Sigmoid colon (tissue), 7 donors: ENCODE results near the gene ESR2. TPM values are rescaled to one million over a fixed set of nuclear protein-coding genes. Genes with fewer than 3 reads are reported as not detected.

Experiments
- DNase-seq: peaks from one replicate; pipeline ENCODE4 v3.0.0-alpha.2; 2019
- H3K27ac ChIP-seq, 4 donors: fragments of 200-600 bp; sonication (generic); one replicate each; pipeline ENCODE4 v1.5.1; 2016 to 2019; ENCODE audit warnings: mild to moderate bottlenecking in 1 of 4
- H3K27me3 ChIP-seq, 3 donors: fragments of 200-600 bp; sonication (generic); one replicate each; pipeline ENCODE4 v1.5.1; 2019; ENCODE audit warnings: mild to moderate bottlenecking in 1 of 3
- H3K36me3 ChIP-seq, 4 donors: fragments of 200-600 bp; sonication (generic); one replicate each; pipeline ENCODE4 v1.5.1; 2016 to 2019
- H3K4me1 ChIP-seq, 4 donors: fragments of 200-600 bp; sonication (generic); one replicate each; pipeline ENCODE4 v1.5.1; 2017 to 2019
- H3K4me3 ChIP-seq, 4 donors: fragments of 200-600 bp; sonication (generic); one replicate each; pipeline ENCODE4 v1.5.1; 2017 to 2019; ENCODE audit warnings: mild to moderate bottlenecking in 2 of 4, moderate library complexity in 1 of 4
- H3K9me3 ChIP-seq, 4 donors: fragments of 200-600 bp in 3 of 4; sonication (generic) in 3 of 4; one replicate each; pipeline versions ENCODE4 v1.5.1 to v1.6.1; 2013 to 2019
- CTCF ChIP-seq, 4 experiments: fragments of 450-650 bp in 3 of 4; fragments of 200-600 bp in 1 of 4; IDR thresholded peaks; one replicate each; pipeline ENCODE4 v1.5.1; 2016 to 2019; ENCODE audit warnings: antibody characterized with exemption in 4 of 4, mild to moderate bottlenecking in 3 of 4, moderate library complexity in 2 of 4
- EP300 ChIP-seq, 4 donors: sonication (generic); formaldehyde crosslinking; IDR thresholded peaks; one replicate each; pipeline ENCODE4 v1.6.1; 2017; ENCODE audit warnings: antibody characterized with exemption in 4 of 4
- POLR2A ChIP-seq, 2 donors: fragments of 450-650 bp; IDR thresholded peaks; one replicate each; pipeline ENCODE4 v1.6.1; 2016; ENCODE audit warnings: antibody characterized with exemption in 2 of 2, mild to moderate bottlenecking in 2 of 2, moderate library complexity in 2 of 2
- POLR2AphosphoS5 ChIP-seq, 4 donors: sonication (generic); formaldehyde crosslinking; IDR thresholded peaks; one replicate each; pipeline ENCODE4 v1.6.1; 2017; ENCODE audit warnings: antibody characterized with exemption in 4 of 4
- WGBS, 2 donors: extraction: QIAGEN DNeasy Blood & Tissue Kit; methylation state at CpG; one replicate each; pipeline ENCODE4 v1.1.7; 2013; 5-methylcytosine and 5-hydroxymethylcytosine counted together
- intact Hi-C: fragments of 100-400 bp; cut with DNase I; formaldehyde crosslinking; loops from one replicate; pipeline ENCODE4 v1.15.1; 2023
- polyA plus RNA-seq, 3 donors: library from polyadenylated mRNA; stranded (reverse); fragments of 200-250 nt; gene quantifications; one replicate each; pipeline ENCODE4 v1.2.3, GENCODE V29; 2013
- total RNA-seq, 4 donors: library from RNA; depleted of rRNA; stranded (reverse); fragments of >200 nt; gene quantifications; one replicate each; pipeline ENCODE4 v1.1.0, GENCODE V29; 2016
- donor health status: healthy with polysubstance abuse.
- donor health status: Bipolar disorder and iron deficiency.
- donor health status: healthy.

ESR2 gene
- total and polyA plus RNA-seq, 7 donors, result 0.16 to 1.8 (median 0.41) TPM; not detected in 3

GRCh38 chr14:64149921-64150320, 144.2 kb downstream of the ESR2 start:
- H3K36me3 ChIP-seq, result peaks cover 0 to 22% (median 11%) of the 10 kb centered on the region in 4 donors
- no peak for DNase-seq
- H3K4me3 ChIP-seq, result no peak overlapping the region
- no peak for TF ChIP-seq POLR2A (IDR thresholded peaks at IDR 0.05)
- TF ChIP-seq CTCF (IDR thresholded peaks at IDR 0.05), result no peak
- TF ChIP-seq POLR2AphosphoS5 (IDR thresholded peaks at IDR 0.05), result no peak
- no peak for TF ChIP-seq EP300 (IDR thresholded peaks at IDR 0.05)
- H3K4me1 ChIP-seq, result no peaks in the 10 kb centered on the region
- H3K27me3 ChIP-seq, result no peaks in the 10 kb centered on the region
- H3K9me3 ChIP-seq, result no peaks in the 10 kb centered on the region
- no peak overlapping the region for H3K27ac ChIP-seq
- 87 to 88% methylated on average over 8 of the region's 8 CpGs for WGBS, 2 donors
- intact Hi-C loops, result no loop called here

GRCh38 chr14:64147126-64147790, 146.9 kb downstream of the ESR2 start:
- intact Hi-C loops, result no loop called here
- Histone ChIP-seq H3K27ac (no peak overlapping the region), H3K36me3 (peaks cover 4 to 40% (median 17%) of the 10 kb centered on the region in 4 donors), H3K4me1 (no peaks in the 10 kb centered on the region), H3K27me3 (no peaks in the 10 kb centered on the region), H3K4me3 (no peak overlapping the region), H3K9me3 (no peaks in the 10 kb centered on the region)
- no peak for DNase-seq
- 87 to 90% methylated on average over 7 of the region's 7 CpGs for WGBS, 2 donors
- TF ChIP-seq CTCF (IDR thresholded peaks at IDR 0.05) (no peak), POLR2A (IDR thresholded peaks at IDR 0.05) (no peak), POLR2AphosphoS5 (IDR thresholded peaks at IDR 0.05) (no peak), EP300 (IDR thresholded peaks at IDR 0.05) (no peak)

- TF ChIP-seq POLR2AphosphoS5 (IDR thresholded peaks at IDR 0.05) (no peak), EP300 (IDR thresholded peaks at IDR 0.05) (no peak), POLR2A (IDR thresholded peaks at IDR 0.05) (no peak), CTCF (IDR thresholded peaks at IDR 0.05) (no peak)
- Histone ChIP-seq H3K4me1 (no peaks in the 10 kb centered on the region), H3K27me3 (no peaks in the 10 kb centered on the region), H3K36me3 (peaks cover 0 to 52% (median 16%) of the 10 kb centered on the region in 4 donors), H3K27ac (no peak overlapping the region), H3K4me3 (no peak overlapping the region), H3K9me3 (no peaks in the 10 kb centered on the region)
- DNase-seq, result no peak
- WGBS, 2 donors, result 83 to 85% methylated on average over 9 of the region's 9 CpGs
- intact Hi-C loops, result no loop called here
Observed at GRCh38 chr14:64137657-64138290, 156.4 kb downstream of the ESR2 start.

GRCh38 chr14:64126548-64126947, 167.6 kb downstream of the ESR2 start:
- DNase-seq, result no peak
- no peak for TF ChIP-seq CTCF (IDR thresholded peaks at IDR 0.05)
- no peak for TF ChIP-seq POLR2A (IDR thresholded peaks at IDR 0.05)
- TF ChIP-seq EP300 (IDR thresholded peaks at IDR 0.05), result no peak
- no peak for TF ChIP-seq POLR2AphosphoS5 (IDR thresholded peaks at IDR 0.05)
- 95 to 96% methylated on average over 6 of the region's 6 CpGs for WGBS, 2 donors
- peaks cover 6 to 81% (median 30%) of the 10 kb centered on the region in 4 donors for H3K36me3 ChIP-seq
- H3K4me1 ChIP-seq, result no peaks in the 10 kb centered on the region
- no peaks in the 10 kb centered on the region for H3K27me3 ChIP-seq
- no peak overlapping the region for H3K4me3 ChIP-seq
- intact Hi-C loops, result no loop called here
- no peak overlapping the region for H3K27ac ChIP-seq
- H3K9me3 ChIP-seq, result no peaks in the 10 kb centered on the region
